ENCODE measurements around the gene BOLA1.
"Not testable (repeated sequence)": the region's sequence is repeated elsewhere in the genome, so short reads cannot be mapped to it uniquely, and the experiment has no call there.

BOLA1 gene

GRCh38 chr1:149932474-149932873 is 33.1 kb downstream of the BOLA1 start:
- DNase-seq, result no peak

- DNase-seq, result no peak
Measured at GRCh38 chr1:149933208-149933607, 33.8 kb downstream of the BOLA1 start.

DNA sequence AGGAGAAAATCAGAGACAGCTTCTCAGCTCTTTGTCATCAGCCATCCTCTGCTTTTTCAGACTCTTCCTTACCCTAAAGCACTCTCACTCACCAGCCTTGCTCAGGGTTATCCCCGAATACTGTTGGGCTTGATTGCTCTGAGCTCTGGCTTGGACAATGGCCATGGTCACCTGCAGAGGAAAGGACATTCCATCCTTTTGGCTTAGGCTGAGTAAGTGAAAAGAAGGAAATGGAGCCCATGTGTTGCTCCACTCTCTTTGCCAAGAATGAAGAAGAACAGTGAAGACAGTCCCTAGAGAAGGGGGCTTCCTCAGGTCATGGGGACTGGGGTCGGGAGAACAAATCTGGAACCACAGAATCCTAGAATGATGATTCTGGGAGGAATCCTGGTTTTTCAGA is 35.0 kb downstream of the BOLA1 start:
- DNase-seq, result no peak

DNA sequence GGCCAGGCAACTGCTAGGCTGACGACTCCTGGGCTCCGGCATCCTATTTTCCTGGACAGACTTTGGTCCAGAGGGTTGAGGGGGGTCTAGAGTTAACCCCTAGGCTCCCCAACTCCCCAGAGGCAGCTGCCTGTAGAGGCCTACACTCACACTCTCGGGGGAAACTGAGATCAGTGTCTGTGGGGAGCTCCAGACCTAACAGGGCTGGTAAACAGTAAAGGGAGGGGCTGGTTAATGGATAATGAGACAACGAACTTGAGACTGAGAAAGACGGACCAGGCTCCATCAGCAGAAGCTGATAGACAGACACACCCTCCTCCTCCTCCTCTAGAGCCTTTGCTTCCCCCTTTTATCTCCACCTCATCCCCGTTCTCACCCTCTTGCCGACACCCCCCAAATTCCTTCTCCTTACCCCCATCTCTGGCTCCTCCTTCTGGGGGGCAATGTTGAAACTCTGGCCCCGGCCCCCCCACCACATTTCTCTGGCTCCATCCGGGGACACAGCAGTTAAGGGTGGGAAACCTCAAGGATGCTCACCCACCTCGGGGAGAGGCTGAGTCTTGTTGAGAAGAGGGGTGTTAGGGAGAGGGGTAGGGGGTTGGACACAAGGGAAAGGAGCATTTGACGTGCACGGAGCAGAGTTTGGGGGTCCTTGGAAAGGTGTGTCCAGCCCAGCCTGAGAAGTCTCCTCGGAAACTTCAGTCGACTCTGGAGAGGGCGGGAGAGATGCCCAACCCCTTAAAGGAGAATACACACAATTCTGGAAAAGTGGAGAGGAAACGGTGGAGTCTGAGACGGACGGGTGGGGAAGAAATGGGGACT is 37.0 kb downstream of the BOLA1 start, which contains the start of gene MTMR11:
Gene MTMR11 (minus strand): TSS at position 710 of the 822 bp plus-strand sequence. CDS start 232 bp downstream, at position 478.
- DNase-seq, result no peak

DNA sequence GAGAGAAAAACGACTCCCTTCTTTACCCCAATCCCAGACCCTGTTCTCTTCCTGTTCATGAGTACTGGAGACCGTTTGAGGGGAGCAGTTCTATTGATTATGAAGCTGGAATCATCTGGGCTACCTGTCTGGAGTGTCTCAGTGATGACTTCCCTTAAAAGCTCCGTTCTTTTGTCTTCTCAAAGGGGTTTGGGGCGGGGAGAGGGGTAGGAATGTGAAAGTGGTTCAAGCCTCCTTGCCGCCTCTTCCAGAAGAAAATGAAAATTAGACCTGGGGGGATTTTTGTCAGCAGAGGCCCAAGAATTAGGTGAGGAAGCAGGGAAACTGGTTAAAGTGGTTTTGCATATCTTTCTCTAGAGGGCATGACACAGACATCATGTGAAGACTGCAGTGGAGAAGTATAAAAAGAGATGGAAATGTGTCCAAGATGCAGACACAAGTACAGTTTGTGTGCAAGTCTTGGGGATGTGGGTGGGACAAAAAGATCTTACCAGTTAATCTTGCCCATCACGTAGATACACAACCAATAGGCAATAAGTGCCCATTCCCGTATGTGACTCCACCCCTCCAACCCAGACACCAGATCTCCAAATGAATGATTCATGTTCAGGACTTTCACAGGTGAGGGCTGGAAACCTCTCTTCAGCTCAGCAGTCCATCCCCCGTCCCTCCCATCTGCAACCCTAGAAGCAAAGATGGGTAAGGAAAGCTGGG is 37.8 kb downstream of the BOLA1 start:
- DNase-seq, result no peak

- DNase-seq, result no peak
Measured at GRCh38 chr1:149937759-149938158, 38.4 kb downstream of the BOLA1 start.

- DNase-seq, result not testable (repeated sequence)
Measured at GRCh38 chr1:149938668-149939003, 39.3 kb downstream of the BOLA1 start.

- DNase-seq, result no peak
Measured at GRCh38 chr1:149940427-149940826, 41.1 kb downstream of the BOLA1 start.

DNA sequence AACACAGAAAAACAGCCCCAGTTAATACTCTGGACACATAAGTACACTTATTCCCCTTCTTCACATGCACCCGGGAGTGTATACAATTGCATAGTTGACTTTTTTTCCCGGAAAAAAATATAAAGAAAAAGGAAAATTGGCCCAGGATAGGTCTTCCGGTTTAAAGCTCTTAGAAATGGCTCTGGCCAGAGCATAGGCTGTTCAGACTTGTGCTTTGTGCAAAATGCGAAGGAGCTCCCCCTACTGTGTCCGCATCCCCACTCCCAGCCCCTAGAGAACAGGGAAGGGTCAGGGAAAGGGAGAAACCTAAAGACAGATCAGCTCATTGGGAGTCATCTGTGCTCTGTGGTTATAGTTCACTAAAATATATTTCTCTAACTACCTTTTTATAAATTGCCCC is 42.8 kb downstream of the BOLA1 start:
- DNase-seq, result no peak

GRCh38 chr1:149942885-149943284 is 43.5 kb downstream of the BOLA1 start:
- DNase-seq, result no peak

GRCh38 chr1:149945206-149945605 is 45.8 kb downstream of the BOLA1 start:
- no peak for DNase-seq

GRCh38 chr1:149949911-149950310 is 50.5 kb downstream of the BOLA1 start:
- DNase-seq, result no peak
